Right lobe of liver (tissue), 4 donors: Measurements from ENCODE around the gene BST2.

Experiments used
- POLR2A ChIP-seq: fragments of 450-650 bp; IDR thresholded peaks from one replicate; pipeline ENCODE4 v1.6.1; 2017; ENCODE audit warnings: antibody characterized with exemption, mild to moderate bottlenecking
- TF ChIP-seq, protein P1 (sequence below), 4 donors: fragments of 200-600 bp in 3 of 4; fragments of 450-650 bp in 1 of 4; IDR thresholded peaks; one replicate each; pipeline versions ENCODE4 v1.5.1 to v1.8.0; 2016 to 2022; ENCODE audit warnings: antibody characterized with exemption in 4 of 4, mild to moderate bottlenecking in 2 of 4
- donor health status: DM: no; HTN: no; CAD: no.
- donor health status: DM: no; HTN: no; CAD: no.
- donor health status: DM: no; HTN: yes; CAD: no.

GRCh38 chr19:17391371-17392151, 13.9 kb downstream of the BST2 start:
- TF ChIP-seq, protein P1, sequence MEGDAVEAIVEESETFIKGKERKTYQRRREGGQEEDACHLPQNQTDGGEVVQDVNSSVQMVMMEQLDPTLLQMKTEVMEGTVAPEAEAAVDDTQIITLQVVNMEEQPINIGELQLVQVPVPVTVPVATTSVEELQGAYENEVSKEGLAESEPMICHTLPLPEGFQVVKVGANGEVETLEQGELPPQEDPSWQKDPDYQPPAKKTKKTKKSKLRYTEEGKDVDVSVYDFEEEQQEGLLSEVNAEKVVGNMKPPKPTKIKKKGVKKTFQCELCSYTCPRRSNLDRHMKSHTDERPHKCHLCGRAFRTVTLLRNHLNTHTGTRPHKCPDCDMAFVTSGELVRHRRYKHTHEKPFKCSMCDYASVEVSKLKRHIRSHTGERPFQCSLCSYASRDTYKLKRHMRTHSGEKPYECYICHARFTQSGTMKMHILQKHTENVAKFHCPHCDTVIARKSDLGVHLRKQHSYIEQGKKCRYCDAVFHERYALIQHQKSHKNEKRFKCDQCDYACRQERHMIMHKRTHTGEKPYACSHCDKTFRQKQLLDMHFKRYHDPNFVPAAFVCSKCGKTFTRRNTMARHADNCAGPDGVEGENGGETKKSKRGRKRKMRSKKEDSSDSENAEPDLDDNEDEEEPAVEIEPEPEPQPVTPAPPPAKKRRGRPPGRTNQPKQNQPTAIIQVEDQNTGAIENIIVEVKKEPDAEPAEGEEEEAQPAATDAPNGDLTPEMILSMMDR (IDR thresholded peaks at IDR 0.05): no peak
- TF ChIP-seq POLR2A: no peak
